GM13977 (cell line): ENCODE measurements around the gene UBE3C.

Experiments
- DNase-seq: peaks from one replicate; pipeline ENCODE4 v3.0.0; 2012; ENCODE audit warnings: low spot score
- in situ Hi-C: fragments of 300-500 bp; cut with MboI; formaldehyde crosslinking; loops from one replicate; pipeline ENCODE4 v1.12.0; 2022; ENCODE audit warnings: low sequenced_read_pairs, low pct_unique_long_range_greater_than_20kb, mixed read lengths, inconsistent platforms; ENCODE audit not compliant: unreplicated experiment
- TF ChIP-seq, protein P1 (sequence below): IDR thresholded peaks from 2 replicates; pipeline ENCODE4 v1.5.1; 2012; ENCODE audit warnings: mild to moderate bottlenecking, control low read depth; ENCODE audit not compliant: insufficient read depth; ENCODE audit errors: extremely low read depth, missing control alignments

Gene UBE3C

DNA sequence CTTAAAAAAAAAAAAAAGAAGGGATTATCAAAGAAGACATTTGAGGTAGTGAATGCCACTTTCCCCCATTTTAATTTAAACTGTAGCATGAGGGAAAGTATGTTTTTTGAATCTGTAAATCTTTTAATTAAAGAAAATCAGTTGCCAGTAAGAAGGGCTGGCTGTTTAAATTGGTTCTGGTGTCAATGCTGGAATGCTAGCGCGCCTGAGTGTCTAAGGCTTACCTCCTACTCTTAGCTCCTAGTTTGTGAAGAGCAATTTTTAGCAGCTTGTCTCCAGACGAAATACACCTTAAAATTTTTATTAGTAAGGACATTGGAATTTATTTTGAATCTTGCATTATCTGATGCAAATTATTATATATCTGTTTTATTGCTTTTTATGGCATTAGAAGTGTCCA is 54.1 kb downstream of the UBE3C start:
- TF ChIP-seq, protein P1, sequence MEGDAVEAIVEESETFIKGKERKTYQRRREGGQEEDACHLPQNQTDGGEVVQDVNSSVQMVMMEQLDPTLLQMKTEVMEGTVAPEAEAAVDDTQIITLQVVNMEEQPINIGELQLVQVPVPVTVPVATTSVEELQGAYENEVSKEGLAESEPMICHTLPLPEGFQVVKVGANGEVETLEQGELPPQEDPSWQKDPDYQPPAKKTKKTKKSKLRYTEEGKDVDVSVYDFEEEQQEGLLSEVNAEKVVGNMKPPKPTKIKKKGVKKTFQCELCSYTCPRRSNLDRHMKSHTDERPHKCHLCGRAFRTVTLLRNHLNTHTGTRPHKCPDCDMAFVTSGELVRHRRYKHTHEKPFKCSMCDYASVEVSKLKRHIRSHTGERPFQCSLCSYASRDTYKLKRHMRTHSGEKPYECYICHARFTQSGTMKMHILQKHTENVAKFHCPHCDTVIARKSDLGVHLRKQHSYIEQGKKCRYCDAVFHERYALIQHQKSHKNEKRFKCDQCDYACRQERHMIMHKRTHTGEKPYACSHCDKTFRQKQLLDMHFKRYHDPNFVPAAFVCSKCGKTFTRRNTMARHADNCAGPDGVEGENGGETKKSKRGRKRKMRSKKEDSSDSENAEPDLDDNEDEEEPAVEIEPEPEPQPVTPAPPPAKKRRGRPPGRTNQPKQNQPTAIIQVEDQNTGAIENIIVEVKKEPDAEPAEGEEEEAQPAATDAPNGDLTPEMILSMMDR, result no peak
- in situ Hi-C loops, result no loop called here

DNA sequence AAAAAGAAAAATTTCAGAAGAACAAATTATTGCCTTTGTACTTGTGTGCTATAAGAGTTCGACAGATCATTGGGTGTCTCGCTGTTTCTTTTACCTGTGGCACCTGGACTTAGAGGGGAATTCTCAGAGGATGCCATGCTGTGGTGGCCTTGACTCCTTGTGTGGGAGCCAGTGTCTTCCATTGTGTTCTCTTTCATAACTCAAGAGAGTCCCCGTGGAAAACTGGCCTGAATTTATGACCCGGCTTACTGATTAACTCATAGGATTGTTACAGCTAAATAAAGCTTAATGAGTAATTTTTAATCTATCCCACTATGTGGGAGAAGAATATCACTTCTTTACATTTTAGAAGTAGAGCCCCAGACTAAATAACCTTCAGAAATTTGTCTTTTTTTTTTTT is 54.5 kb downstream of the UBE3C start:
- TF ChIP-seq, protein P1, result no peak
- DNase-seq, result no peak
- in situ Hi-C loops, result no loop called here

More for the DNA sequence above, 54.1 kb downstream of the UBE3C start:
- no peak for DNase-seq

DNA sequence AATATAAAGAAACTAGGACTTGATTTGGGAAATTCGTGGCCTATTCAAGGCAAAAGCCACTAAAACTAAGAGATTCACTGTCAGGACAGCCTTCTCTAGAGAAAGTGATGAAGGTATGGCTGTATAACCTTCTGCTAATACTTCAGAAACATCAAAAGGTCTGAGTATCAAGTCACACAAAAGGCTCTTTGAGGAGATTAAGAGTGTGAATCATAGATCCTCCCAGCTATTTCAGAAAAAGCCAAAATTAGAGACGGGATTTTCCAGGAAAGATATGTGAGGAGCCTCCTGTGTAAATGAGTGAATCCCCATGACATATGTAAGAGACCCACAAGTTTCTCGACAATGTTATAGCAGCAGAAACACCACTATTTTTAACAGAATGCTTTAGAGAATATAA is 56.2 kb downstream of the UBE3C start:
- DNase-seq, result no peak
- in situ Hi-C loops, result no loop called here
- TF ChIP-seq, protein P1, result no peak

DNA sequence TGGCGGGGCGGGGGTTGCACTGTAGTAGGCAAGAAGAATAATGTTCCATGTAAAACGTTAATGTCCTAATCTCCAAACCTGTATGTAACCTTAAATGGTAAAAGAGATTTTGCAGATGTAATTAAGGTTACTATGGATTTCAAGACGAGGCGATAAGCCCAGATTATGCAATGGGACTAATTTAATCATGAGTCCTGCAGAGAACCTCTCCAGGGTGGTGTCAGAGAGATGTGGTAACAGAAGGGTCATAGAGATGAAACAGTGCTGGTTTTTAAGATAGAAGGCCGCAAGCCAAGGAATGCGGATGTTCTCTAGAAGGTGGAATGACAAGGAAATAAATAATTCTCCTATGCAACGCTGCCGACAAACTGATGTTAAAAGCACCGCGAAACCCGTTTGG is 57.1 kb downstream of the UBE3C start:
- TF ChIP-seq, protein P1, result no peak
- no peak for DNase-seq
- in situ Hi-C loops, result no loop called here

DNA sequence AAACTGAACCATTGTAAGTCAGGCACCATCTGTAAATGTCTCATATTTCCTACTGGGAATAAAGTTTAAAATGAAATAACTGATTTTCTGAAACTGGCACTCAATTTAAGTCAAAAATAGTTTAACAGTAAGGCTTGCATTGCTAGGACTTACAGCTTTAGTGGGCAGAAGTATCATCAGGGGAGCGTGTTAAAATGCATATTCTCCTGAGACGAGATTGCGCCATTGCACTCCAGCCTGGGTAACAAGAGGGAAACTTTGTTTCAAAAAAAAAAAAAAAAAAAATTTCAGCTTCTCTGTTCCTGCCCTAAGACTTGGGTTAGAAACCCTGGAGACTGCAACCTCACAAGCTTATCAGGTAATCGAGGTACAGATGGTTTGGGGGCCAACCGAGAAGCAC is 65.4 kb downstream of the UBE3C start:
- TF ChIP-seq, protein P1, result no peak
- DNase-seq, result no peak
- in situ Hi-C loops, result no loop called here

DNA sequence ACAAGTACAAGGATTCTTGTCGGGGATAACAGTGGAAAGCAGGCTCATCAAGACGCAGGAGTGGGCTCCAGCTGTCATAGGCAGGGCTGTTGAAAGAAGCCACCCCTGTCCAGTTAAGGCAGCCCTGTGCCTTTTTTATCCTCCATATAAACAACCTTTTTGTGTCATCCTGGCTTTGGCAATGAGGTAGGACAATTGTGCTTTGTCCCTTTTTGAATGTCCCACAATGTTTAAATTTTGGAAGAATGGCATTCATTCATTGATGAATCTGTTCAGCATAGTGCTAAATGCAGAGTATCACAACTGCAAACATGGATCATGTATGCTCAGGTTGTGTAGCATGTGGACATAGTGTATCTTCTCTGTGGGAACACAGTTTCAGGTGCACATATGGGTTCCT is 66.7 kb downstream of the UBE3C start:
- DNase-seq, result no peak
- in situ Hi-C loops, result no loop called here
- TF ChIP-seq, protein P1, result no peak

DNA sequence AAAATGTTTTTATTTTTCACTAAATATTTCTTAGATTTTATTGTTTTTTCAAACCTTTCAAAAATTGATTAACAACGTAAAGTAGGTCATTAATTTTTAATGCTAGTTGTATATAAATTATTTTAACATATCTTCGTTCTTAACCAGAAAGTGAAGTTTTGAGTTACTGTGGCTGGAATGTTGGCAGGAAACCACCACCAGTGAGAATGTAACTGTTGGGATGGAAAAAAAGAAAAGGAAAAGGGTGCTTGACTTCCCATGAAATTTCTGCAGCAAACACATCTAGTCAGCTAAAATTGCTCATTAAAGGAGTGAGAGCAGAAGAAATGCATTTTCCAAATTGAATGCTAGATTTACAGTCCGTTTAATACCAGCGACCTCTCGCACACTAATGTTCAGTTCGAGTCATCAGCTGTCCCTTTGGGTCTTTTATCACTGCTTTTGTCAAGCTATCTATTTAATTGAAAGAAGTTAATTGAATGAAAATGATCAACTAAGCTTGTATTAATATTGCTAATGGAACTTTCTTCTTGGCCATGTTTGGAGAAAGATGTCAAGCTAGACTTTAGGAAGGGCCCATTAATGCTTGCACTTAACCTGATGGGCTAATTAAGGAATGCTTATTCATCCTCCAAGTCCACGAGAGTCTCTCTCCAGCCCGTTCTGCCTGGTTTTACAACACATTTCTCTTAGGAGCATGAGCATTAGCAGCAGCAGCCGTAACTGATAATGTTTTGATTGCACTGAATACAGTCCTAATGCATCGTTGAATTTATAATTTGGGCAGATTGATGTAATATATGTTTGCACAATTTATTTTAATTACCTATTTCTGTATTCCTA is 70.1 kb downstream of the UBE3C start:
- TF ChIP-seq, protein P1, result no peak
- in situ Hi-C loops, result no loop called here
- DNase-seq, result no peak
